Endodermal cell (in vitro differentiated cells): ENCODE data around the gene OTOF. TPM values are rescaled to one million over a fixed set of nuclear protein-coding genes. Genes with fewer than 3 reads are reported as not detected.

Source experiments
- DNase-seq: peaks from one replicate; pipeline ENCODE4 v3.0.0-alpha.2; 2017
- H3K27ac ChIP-seq: 2 replicates; pipeline ENCODE4 v1.5.1; 2013; ENCODE audit warnings: mild to moderate bottlenecking, low read depth, low read length, moderate library complexity
- H3K27me3 ChIP-seq: 2 replicates; pipeline ENCODE4 v1.6.1; 2013; ENCODE audit warnings: mild to moderate bottlenecking, low read length, moderate library complexity; ENCODE audit not compliant: insufficient read depth, control insufficient read depth, poor library complexity, severe bottlenecking
- H3K36me3 ChIP-seq: 2 replicates; pipeline ENCODE4 v1.7.0; 2013; ENCODE audit warnings: mild to moderate bottlenecking, low read length, moderate library complexity; ENCODE audit not compliant: control insufficient read depth, insufficient read depth
- H3K4me1 ChIP-seq: one replicate; pipeline ENCODE4 v1.7.0; 2013; ENCODE audit warnings: low read length; ENCODE audit not compliant: control insufficient read depth, insufficient read depth
- H3K4me3 ChIP-seq: 2 replicates; pipeline ENCODE4 v1.5.1; 2013; ENCODE audit warnings: mild to moderate bottlenecking, low read length, moderate library complexity
- H3K9ac ChIP-seq: 2 replicates; pipeline ENCODE4 v1.6.1; 2013; ENCODE audit warnings: mild to moderate bottlenecking, low read length, moderate library complexity; ENCODE audit not compliant: poor library complexity, severe bottlenecking; ENCODE audit errors: extremely low read depth
- H3K9me3 ChIP-seq: 2 replicates; pipeline ENCODE4 v1.6.1; 2013; ENCODE audit warnings: mild to moderate bottlenecking, low read length, moderate library complexity; ENCODE audit not compliant: control insufficient read depth
- H3K27ac Mint-ChIP-seq: 2 replicates; pipeline ENCODE4 v1.8.0; 2020; ENCODE audit warnings: mixed read lengths
- H3K27me3 Mint-ChIP-seq: 2 replicates; pipeline ENCODE4 v1.8.0; 2021; ENCODE audit warnings: mild to moderate bottlenecking, mixed read lengths; ENCODE audit not compliant: insufficient read depth
- H3K36me3 Mint-ChIP-seq: 2 replicates; pipeline ENCODE4 v1.8.0; 2020; ENCODE audit warnings: low read depth, mixed read lengths
- H3K4me1 Mint-ChIP-seq: 2 replicates; pipeline ENCODE4 v1.8.0; 2020; ENCODE audit warnings: mixed read lengths
- H3K4me3 Mint-ChIP-seq: 2 replicates; pipeline ENCODE4 v1.8.0; 2020; ENCODE audit warnings: mild to moderate bottlenecking, moderate library complexity, mixed read lengths
- H3K9me3 Mint-ChIP-seq: 2 replicates; pipeline ENCODE4 v1.8.0; 2020; ENCODE audit warnings: mild to moderate bottlenecking, mixed read lengths
- WGBS, 2 experiments: methylation state at CpG; one replicate each; pipeline versions ENCODE4 v1.1.5 to v1.1.7; 2013; ENCODE audit warnings: missing lambda C conversion rate in 2 of 2, mixed read lengths in 1 of 2; ENCODE audit not compliant: insufficient coverage in 1 of 2, insufficient read length in 1 of 2; 5-methylcytosine and 5-hydroxymethylcytosine counted together
- total RNA-seq, 2 donors: library from RNA; stranded (reverse); fragmentation: NEBNext Ultra II Directional in 1 of 2; extraction: Animal tissue kit (Norgen Biotek cat#: 25700) in 1 of 2; gene quantifications; 2 replicates in 1 of 2; 3 replicates in 1 of 2; pipeline ENCODE4 v1.2.1, GENCODE V29; 2021
- TF ChIP-seq, protein P1 (sequence below): fragments of 200-600 bp; sonication (generic); conservative IDR thresholded peaks from 2 replicates; pipeline ENCODE4 v1.5.0; 2021; ENCODE audit warnings: antibody characterized with exemption, mild to moderate bottlenecking

The OTOF gene
- total RNA-seq, 2 donors from 2014 or later, result 1.1 to 1.2 TPM

DNA sequence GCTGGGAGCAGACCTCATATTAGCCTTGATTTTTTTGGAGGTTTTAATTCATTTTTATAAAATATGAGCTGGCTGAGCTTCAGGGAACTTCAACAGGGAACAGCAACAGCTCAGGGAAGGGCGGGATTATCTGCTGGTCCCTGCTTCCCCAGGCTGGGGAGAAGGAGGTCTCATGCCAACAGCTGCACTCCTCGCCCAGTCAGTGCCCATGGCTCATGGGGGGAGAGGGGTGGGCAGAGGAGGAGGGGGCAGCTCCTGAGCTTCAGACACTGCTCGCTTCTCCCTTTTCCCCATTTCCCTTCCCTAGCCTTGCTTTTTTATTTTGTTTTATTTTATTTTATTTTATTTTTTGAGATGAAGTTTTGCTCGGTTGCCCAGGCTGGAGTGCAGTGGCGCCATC lies 442 bp upstream of the OTOF start:
- no peaks in the 10 kb centered on the region for H3K36me3 Mint-ChIP-seq
- H3K4me1 Mint-ChIP-seq, result peaks cover 4% of the 10 kb centered on the region
- H3K4me3 ChIP-seq, result no peak overlapping the region
- H3K9me3 ChIP-seq, result no peaks in the 10 kb centered on the region
- H3K36me3 ChIP-seq, result no peaks in the 10 kb centered on the region
- no peaks in the 10 kb centered on the region for H3K9me3 Mint-ChIP-seq
- H3K27me3 ChIP-seq, result no peaks in the 10 kb centered on the region
- TF ChIP-seq, protein P1, sequence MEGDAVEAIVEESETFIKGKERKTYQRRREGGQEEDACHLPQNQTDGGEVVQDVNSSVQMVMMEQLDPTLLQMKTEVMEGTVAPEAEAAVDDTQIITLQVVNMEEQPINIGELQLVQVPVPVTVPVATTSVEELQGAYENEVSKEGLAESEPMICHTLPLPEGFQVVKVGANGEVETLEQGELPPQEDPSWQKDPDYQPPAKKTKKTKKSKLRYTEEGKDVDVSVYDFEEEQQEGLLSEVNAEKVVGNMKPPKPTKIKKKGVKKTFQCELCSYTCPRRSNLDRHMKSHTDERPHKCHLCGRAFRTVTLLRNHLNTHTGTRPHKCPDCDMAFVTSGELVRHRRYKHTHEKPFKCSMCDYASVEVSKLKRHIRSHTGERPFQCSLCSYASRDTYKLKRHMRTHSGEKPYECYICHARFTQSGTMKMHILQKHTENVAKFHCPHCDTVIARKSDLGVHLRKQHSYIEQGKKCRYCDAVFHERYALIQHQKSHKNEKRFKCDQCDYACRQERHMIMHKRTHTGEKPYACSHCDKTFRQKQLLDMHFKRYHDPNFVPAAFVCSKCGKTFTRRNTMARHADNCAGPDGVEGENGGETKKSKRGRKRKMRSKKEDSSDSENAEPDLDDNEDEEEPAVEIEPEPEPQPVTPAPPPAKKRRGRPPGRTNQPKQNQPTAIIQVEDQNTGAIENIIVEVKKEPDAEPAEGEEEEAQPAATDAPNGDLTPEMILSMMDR, result no peak
- DNase-seq, result no peak
- H3K27me3 Mint-ChIP-seq, result no peaks in the 10 kb centered on the region
- no peak overlapping the region for H3K4me3 Mint-ChIP-seq
- no peak overlapping the region for H3K27ac ChIP-seq
- no peak overlapping the region for H3K9ac ChIP-seq
- WGBS, 2 experiments, result 96 to 97% methylated on average over 3 to 4 of the region's 5 CpGs
- H3K27ac Mint-ChIP-seq, result no peak overlapping the region
- H3K4me1 ChIP-seq, result no peaks in the 10 kb centered on the region

DNA sequence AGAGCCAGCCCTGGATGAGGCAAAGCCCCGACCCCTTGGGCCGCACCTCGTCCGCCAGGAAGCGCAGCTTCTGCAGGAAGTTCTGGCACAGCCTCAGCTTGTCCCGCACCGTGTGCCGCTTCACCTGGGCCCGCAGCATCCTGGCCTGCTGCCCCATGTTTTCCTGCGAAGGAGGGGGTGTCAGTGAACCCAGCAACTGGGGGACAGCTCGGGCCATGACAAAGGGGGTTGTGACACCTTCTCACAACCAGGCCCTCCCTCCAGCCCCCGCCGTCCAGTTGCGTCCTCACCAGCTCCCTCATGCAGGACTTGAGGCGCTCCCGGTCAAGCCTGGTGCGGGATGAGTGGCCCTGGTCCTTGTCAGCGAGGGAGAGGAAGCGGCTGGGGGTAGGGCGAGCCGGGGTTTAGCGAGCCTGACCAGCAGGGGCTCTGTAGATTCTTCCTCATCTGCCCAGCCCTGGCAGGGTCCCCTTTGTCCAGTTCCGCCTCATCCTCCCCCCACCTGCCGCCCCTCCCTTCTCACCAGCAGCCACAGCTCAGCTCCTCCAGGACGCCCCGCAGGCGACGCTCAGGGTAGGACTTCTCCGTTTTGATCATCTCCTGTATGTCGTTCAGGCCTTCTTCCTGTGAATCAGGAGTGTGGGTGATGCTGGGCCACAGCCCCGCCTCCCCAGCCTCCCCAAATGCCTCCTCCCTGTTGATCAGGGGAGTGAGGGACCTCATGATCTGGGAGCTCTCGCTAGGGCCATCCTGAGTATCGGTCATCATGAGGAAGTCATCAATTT lies 606 bp downstream of the OTOF start:
- no peaks in the 10 kb centered on the region for H3K9me3 ChIP-seq
- H3K9me3 Mint-ChIP-seq, result no peaks in the 10 kb centered on the region
- no peak overlapping the region for H3K27ac Mint-ChIP-seq
- H3K9ac ChIP-seq, result no peak overlapping the region
- TF ChIP-seq, protein P1, result no peak
- no peaks in the 10 kb centered on the region for H3K4me1 ChIP-seq
- H3K36me3 ChIP-seq, result no peaks in the 10 kb centered on the region
- no peak overlapping the region for H3K27ac ChIP-seq
- no peak overlapping the region for H3K4me3 ChIP-seq
- WGBS, 2 experiments, result 81 to 83% methylated on average over 14 to 33 of the region's 33 CpGs
- no peaks in the 10 kb centered on the region for H3K27me3 ChIP-seq
- H3K4me1 Mint-ChIP-seq, result peaks cover 4% of the 10 kb centered on the region
- no peaks in the 10 kb centered on the region for H3K27me3 Mint-ChIP-seq
- H3K4me3 Mint-ChIP-seq, result no peak overlapping the region
- no peaks in the 10 kb centered on the region for H3K36me3 Mint-ChIP-seq
- DNase-seq, result peak; percentile 60

DNA sequence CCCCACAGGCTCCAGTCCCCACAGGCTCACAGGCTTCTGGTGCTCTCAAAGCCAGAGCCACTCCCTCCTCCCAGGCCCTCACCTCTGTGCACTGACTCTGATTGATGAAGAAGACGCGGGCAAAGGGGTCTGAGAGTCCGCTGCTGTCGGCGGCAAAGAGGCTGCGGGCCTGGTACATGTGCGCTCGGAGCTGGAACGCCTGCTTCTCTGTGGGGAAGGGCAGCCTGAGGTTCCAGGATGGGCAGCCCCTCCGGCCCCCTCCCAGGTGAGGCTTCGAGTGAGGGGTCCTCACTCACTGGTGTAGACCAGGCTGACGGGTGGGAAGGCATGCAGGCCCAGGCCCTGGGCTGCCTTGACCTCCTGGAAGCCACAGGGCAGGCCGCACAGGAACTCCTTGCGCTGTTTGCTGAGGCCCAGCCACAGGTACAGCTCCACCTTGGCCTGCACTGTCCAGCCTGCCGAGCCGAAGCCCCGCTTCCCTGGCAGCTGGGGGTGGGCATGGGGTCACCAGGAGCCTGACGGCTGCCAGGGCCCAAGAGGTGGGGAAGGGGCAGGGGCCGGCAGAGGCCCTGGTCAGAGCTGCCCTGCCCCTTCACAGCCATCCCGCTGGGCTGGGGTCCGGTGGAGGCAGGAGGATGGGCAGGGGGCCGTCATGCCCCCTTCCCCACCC lies 2.0 kb downstream of the OTOF start:
- Mint-ChIP-seq H3K4me3 (no peak overlapping the region), H3K9me3 (no peaks in the 10 kb centered on the region), H3K27ac (no peak overlapping the region), H3K27me3 (no peaks in the 10 kb centered on the region), H3K36me3 (no peaks in the 10 kb centered on the region), H3K4me1 (peaks cover 4% of the 10 kb centered on the region)
- no peak overlapping the region for H3K27ac ChIP-seq
- DNase-seq, result no peak
- TF ChIP-seq, protein P1, result no peak
- H3K27me3 ChIP-seq, result no peaks in the 10 kb centered on the region
- H3K9me3 ChIP-seq, result no peaks in the 10 kb centered on the region
- 88 to 92% methylated on average over 11 to 19 of the region's 22 CpGs for WGBS, 2 experiments
- H3K4me3 ChIP-seq, result no peak overlapping the region
- no peaks in the 10 kb centered on the region for H3K4me1 ChIP-seq
- H3K36me3 ChIP-seq, result no peaks in the 10 kb centered on the region
- no peak overlapping the region for H3K9ac ChIP-seq
